Ovary (tissue), 3 donors: ENCODE data around the gene CEP152.

Experiments
- CTCF ChIP-seq, 3 donors: fragments of 450-650 bp in 2 of 3; fragments of 200-600 bp in 1 of 3; IDR thresholded peaks; one replicate each; pipeline versions ENCODE4 v1.5.1 to v1.8.0; 2016 to 2022; ENCODE audit warnings: antibody characterized with exemption in 3 of 3, mild to moderate bottlenecking in 1 of 3
- EP300 ChIP-seq: sonication (generic); formaldehyde crosslinking; IDR thresholded peaks from one replicate; pipeline ENCODE4 v1.6.1; 2017; ENCODE audit warnings: antibody characterized with exemption
- POLR2A ChIP-seq: fragments of 450-650 bp; IDR thresholded peaks from one replicate; pipeline ENCODE4 v1.6.1; 2017; ENCODE audit warnings: antibody characterized with exemption, mild to moderate bottlenecking, moderate library complexity
- donor health status: DM: no; HTN: no; CAD: no.

GRCh38 chr15:48759921-48760320 is 50.9 kb downstream of the CEP152 start:
- no peak for TF ChIP-seq CTCF (IDR thresholded peaks at IDR 0.05)
- TF ChIP-seq POLR2A: no peak
- TF ChIP-seq EP300: no peak
